Smooth muscle cell (in vitro differentiated cells): ENCODE results near the gene ATXN2L. TPM values are rescaled to one million over a fixed set of nuclear protein-coding genes. Genes with fewer than 3 reads are reported as not detected.

Source experiments
- DNase-seq: peaks from one replicate; lab custom pipeline; 2025; ENCODE audit not compliant: unreplicated experiment; lab: John Stamatoyannopoulos, UW
- H2AFZ ChIP-seq: fragments of 200-600 bp; sonication (generic); 2 replicates; pipeline ENCODE4 v1.6.0; 2016; ENCODE audit warnings: antibody characterized with exemption, low read depth, mild to moderate bottlenecking
- H3F3A ChIP-seq: fragments of 200-600 bp; sonication (generic); 2 replicates; pipeline ENCODE4 v1.6.0; 2017; ENCODE audit warnings: antibody characterized with exemption, low read depth
- H3K27ac ChIP-seq: fragments of 200-600 bp; sonication (generic); 2 replicates; pipeline ENCODE4 v1.5.1; 2016; ENCODE audit warnings: low read depth, mild to moderate bottlenecking
- H3K27me3 ChIP-seq: fragments of 200-600 bp; sonication (generic); 2 replicates; pipeline ENCODE4 v1.6.1; 2016; ENCODE audit warnings: low read depth, mild to moderate bottlenecking
- H3K36me3 ChIP-seq: fragments of 200-600 bp; sonication (generic); 2 replicates; pipeline ENCODE4 v1.5.1; 2016; ENCODE audit warnings: low read depth
- H3K4me1 ChIP-seq: fragments of 200-600 bp; sonication (generic); 2 replicates; pipeline ENCODE4 v1.5.1; 2016; ENCODE audit warnings: low read depth
- H3K4me2 ChIP-seq: fragments of 200-600 bp; sonication (generic); 2 replicates; pipeline ENCODE4 v1.6.0; 2016; ENCODE audit warnings: mild to moderate bottlenecking
- H3K4me3 ChIP-seq: fragments of 200-600 bp; sonication (generic); 2 replicates; pipeline ENCODE4 v1.5.1; 2016; ENCODE audit warnings: mild to moderate bottlenecking
- H3K79me2 ChIP-seq: fragments of 200-600 bp; sonication (generic); 2 replicates; pipeline ENCODE4 v1.6.0; 2016; ENCODE audit warnings: low read depth, mild to moderate bottlenecking
- H3K9ac ChIP-seq: fragments of 200-600 bp; sonication (generic); 2 replicates; pipeline ENCODE4 v1.6.0; 2016; ENCODE audit warnings: low read depth
- H3K9me3 ChIP-seq: fragments of 200-600 bp; sonication (generic); replicated peaks from 2 replicates; pipeline ENCODE4 v1.5.1; 2016; ENCODE audit warnings: low read depth
- H4K20me1 ChIP-seq: fragments of 200-600 bp; sonication (generic); 2 replicates; pipeline ENCODE4 v1.6.0; 2016; ENCODE audit warnings: low read depth
- CTCF ChIP-seq: fragments of 200-600 bp; sonication (generic); IDR thresholded peaks from 2 replicates; pipeline ENCODE4 v1.5.1; 2017; ENCODE audit warnings: borderline replicate concordance, mild to moderate bottlenecking, antibody characterized with exemption; ENCODE audit not compliant: insufficient read depth, poor library complexity, severe bottlenecking
- WGBS: methylation state at CpG from one replicate; pipeline ENCODE4 v1.1.7; 2016; ENCODE audit warnings: low lambda C conversion rate; 5-methylcytosine and 5-hydroxymethylcytosine counted together
- polyA plus RNA-seq: library from polyadenylated mRNA; unstranded; fragments of >200 nt; fragmentation: Nextera tagmentation; extraction: Ambion mirVana; gene quantifications from 2 replicates; pipeline ENCODE4 v1.2.1, GENCODE V29; 2016
- total RNA-seq: library from RNA; depleted of rRNA; stranded (reverse); fragments of >200 nt; gene quantifications from 2 replicates; pipeline ENCODE4 v1.2.3, GENCODE V29; 2014

Gene ATXN2L
- total and polyA plus RNA-seq, 2 experiments from 2014 or later, result 89.3 to 93.3 TPM

GRCh38 chr16:28875134-28876018, 52.6 kb downstream of the ATXN2L start:
- no peak for DNase-seq
- no peak overlapping the region for H2AFZ ChIP-seq
- no peaks in the 10 kb centered on the region for H3K79me2 ChIP-seq
- H3K9me3 ChIP-seq, result no peaks in the 10 kb centered on the region
- 89% methylated on average over 13 of the region's 13 CpGs for WGBS
- H4K20me1 ChIP-seq, result peaks cover 7% of the 10 kb centered on the region
- TF ChIP-seq CTCF, result no peak
- peaks cover 3% of the 10 kb centered on the region for H3F3A ChIP-seq
- H3K9ac ChIP-seq, result no peak overlapping the region
- H3K4me1 ChIP-seq, result peaks cover 4% of the 10 kb centered on the region
- H3K27ac ChIP-seq, result no peak overlapping the region
- no peak overlapping the region for H3K4me3 ChIP-seq
- H3K27me3 ChIP-seq, result no peaks in the 10 kb centered on the region
- no peaks in the 10 kb centered on the region for H3K36me3 ChIP-seq
- no peak overlapping the region for H3K4me2 ChIP-seq

DNA sequence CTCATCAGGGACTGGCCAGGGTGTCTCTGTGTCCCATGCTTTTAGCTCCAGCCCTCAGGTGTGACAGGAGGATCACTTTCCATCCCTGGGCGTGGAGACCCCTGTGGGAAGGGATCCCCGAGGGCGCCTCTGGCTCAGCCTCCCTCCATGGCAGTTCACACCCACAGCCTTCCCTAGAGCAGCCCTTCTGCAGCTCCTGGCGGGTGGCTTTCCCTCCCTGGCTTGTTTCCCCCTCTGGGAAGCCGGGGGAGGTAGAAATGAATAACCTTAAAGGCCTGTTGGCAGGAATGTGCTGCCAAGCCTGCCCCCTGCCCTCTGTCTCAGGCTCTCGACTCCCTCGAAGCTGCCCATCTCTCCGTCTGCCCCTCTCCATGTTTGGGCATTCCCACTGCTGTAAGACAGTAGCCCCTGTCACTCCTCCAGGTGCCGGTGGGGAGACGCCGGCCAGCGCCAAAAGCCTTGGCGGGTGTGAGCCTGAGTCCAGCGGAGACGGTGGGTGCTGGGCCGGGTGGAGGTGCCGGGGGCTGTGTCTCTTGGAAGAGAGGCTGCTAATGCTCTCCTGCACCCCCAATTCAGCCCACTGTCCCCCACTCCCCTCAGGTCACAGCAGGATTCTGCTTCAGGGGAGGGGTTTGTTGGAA, 53.3 kb downstream of the ATXN2L start:
- H3K9ac ChIP-seq, result no peak overlapping the region
- no peaks in the 10 kb centered on the region for H3K79me2 ChIP-seq
- H3K4me1 ChIP-seq, result peaks cover 10% of the 10 kb centered on the region
- WGBS, result 89% methylated on average over 17 of the region's 17 CpGs
- TF ChIP-seq CTCF, result no peak
- H3F3A ChIP-seq, result peaks cover 3% of the 10 kb centered on the region
- DNase-seq, result no peak
- no peak overlapping the region for H3K4me3 ChIP-seq
- H3K36me3 ChIP-seq, result no peaks in the 10 kb centered on the region
- no peak overlapping the region for H3K4me2 ChIP-seq
- H3K27ac ChIP-seq, result no peak overlapping the region
- no peak overlapping the region for H2AFZ ChIP-seq
- H4K20me1 ChIP-seq, result peaks cover 7% of the 10 kb centered on the region
- no peaks in the 10 kb centered on the region for H3K27me3 ChIP-seq
- no peaks in the 10 kb centered on the region for H3K9me3 ChIP-seq

GRCh38 chr16:28876973-28877654, 54.3 kb downstream of the ATXN2L start:
- no peaks in the 10 kb centered on the region for H3K27me3 ChIP-seq
- DNase-seq, result no peak
- peaks cover 3% of the 10 kb centered on the region for H3F3A ChIP-seq
- no peak overlapping the region for H3K9ac ChIP-seq
- H4K20me1 ChIP-seq, result peaks cover 7% of the 10 kb centered on the region
- H3K4me1 ChIP-seq, result peaks cover 10% of the 10 kb centered on the region
- WGBS, result 84% methylated on average over 9 of the region's 12 CpGs
- H3K9me3 ChIP-seq, result no peaks in the 10 kb centered on the region
- no peaks in the 10 kb centered on the region for H3K79me2 ChIP-seq
- H3K27ac ChIP-seq, result no peak overlapping the region
- H3K36me3 ChIP-seq, result no peaks in the 10 kb centered on the region
- no peak overlapping the region for H2AFZ ChIP-seq
- no peak overlapping the region for H3K4me3 ChIP-seq
- TF ChIP-seq CTCF, result no peak
- no peak overlapping the region for H3K4me2 ChIP-seq
